Activated CD4-positive, alpha-beta T cell treated with anti-CD3 and anti-CD28 coated beads, Interleukin-2, amount 10 ng/mL, durations not matched to agents 7 days and 5 days (primary cell): Measurements from ENCODE around the gene XAGE3. TPM values are rescaled to one million over a fixed set of nuclear protein-coding genes. Genes with fewer than 3 reads are reported as not detected.
"Not testable (repeated sequence)": the region's sequence is repeated elsewhere in the genome, so short reads cannot be mapped to it uniquely, and the experiment has no call there.

Experiments used
- CTCF ChIA-PET: fragments of 350-600 bp; sonication (Branson Sonifier 250); formaldehyde crosslinking; loops from one replicate; lab custom pipeline; 2021; ENCODE audit warnings: antibody characterized with exemption; lab: Charles Lee
- POLR2A ChIA-PET: fragments of 350-600 bp; sonication (Branson Sonifier 250); formaldehyde crosslinking; loops from one replicate; lab custom pipeline; 2021; ENCODE audit warnings: antibody characterized with exemption; lab: Charles Lee
- DNase-seq: peaks from one replicate; pipeline ENCODE4 v3.0.0-alpha.2; 2020
- H3K27ac Mint-ChIP-seq: one replicate; pipeline ENCODE4 v1.8.0; 2021; ENCODE audit warnings: mild to moderate bottlenecking, moderate library complexity, mixed read lengths
- H3K27me3 Mint-ChIP-seq: one replicate; pipeline ENCODE4 v1.8.0; 2021; ENCODE audit warnings: mixed read lengths
- H3K36me3 Mint-ChIP-seq: one replicate; pipeline ENCODE4 v1.8.0; 2021; ENCODE audit warnings: low read depth, mixed read lengths
- H3K4me1 Mint-ChIP-seq: one replicate; pipeline ENCODE4 v1.8.0; 2021; ENCODE audit warnings: mixed read lengths
- H3K4me3 Mint-ChIP-seq: one replicate; pipeline ENCODE4 v1.8.0; 2021; ENCODE audit warnings: mild to moderate bottlenecking, moderate library complexity, mixed read lengths
- H3K9me3 Mint-ChIP-seq: one replicate; pipeline ENCODE4 v1.8.0; 2021; ENCODE audit warnings: mixed read lengths
- total RNA-seq, 2 experiments: library from RNA; stranded (reverse); gene quantifications; one replicate each; pipeline ENCODE4 v1.2.3, GENCODE V29; 2021

XAGE3 gene
- total RNA-seq, 2 experiments from 2014 or later: not detected

- CTCF ChIA-PET: interaction anchor here (0.7 to 1.4 kb wide), 2 partner anchors 10 to 60 kb away, joined by 3 read pairs; no protein-coding TSS in a partner anchor
- H3K36me3 Mint-ChIP-seq, H3K4me1 Mint-ChIP-seq, POLR2A ChIA-PET, H3K27ac Mint-ChIP-seq, DNase-seq, H3K27me3 Mint-ChIP-seq, H3K9me3 Mint-ChIP-seq, H3K4me3 Mint-ChIP-seq: not testable (repeated sequence)
Observed at GRCh38 chrX:52875436-52875835, 7.6 kb upstream of the XAGE3 start.

GRCh38 chrX:52874661-52875060, 6.8 kb upstream of the XAGE3 start:
- H3K27ac Mint-ChIP-seq: no peak overlapping the region
- peaks cover 6% of the 10 kb centered on the region for H3K27me3 Mint-ChIP-seq
- CTCF ChIA-PET: interaction anchor here (0.7 to 1.4 kb wide), 2 partner anchors 9 to 60 kb away, joined by 3 read pairs; no protein-coding TSS in a partner anchor
- no peaks in the 10 kb centered on the region for H3K4me1 Mint-ChIP-seq
- no peaks in the 10 kb centered on the region for H3K36me3 Mint-ChIP-seq
- POLR2A ChIA-PET: no interaction called here
- H3K4me3 Mint-ChIP-seq: no peak overlapping the region
- H3K9me3 Mint-ChIP-seq: no peaks in the 10 kb centered on the region
- DNase-seq: no peak

DNA sequence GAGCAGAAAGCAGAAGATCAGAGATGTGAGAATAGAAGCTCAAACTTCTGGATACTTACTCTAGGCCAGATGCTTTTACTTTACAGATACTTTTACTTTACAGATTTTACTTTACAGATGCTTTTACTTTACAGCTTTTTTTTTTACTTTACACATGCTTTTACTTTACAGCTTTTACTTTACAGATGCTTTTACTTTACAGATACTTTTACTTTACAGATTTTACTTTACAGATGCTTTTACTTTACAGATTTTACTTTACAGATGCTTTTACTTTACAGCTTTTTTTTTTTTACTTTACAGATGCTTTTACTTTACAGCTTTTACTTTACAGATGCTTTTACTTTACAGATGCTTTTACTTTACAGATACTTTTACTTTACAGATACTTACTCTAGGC, 5.9 kb upstream of the XAGE3 start:
- H3K27me3 Mint-ChIP-seq, H3K9me3 Mint-ChIP-seq, POLR2A ChIA-PET, H3K4me3 Mint-ChIP-seq, H3K4me1 Mint-ChIP-seq, DNase-seq, H3K27ac Mint-ChIP-seq, H3K36me3 Mint-ChIP-seq: not testable (repeated sequence)
- CTCF ChIA-PET: interaction anchor here (1.2 kb wide), 1 partner anchor 12 kb away, joined by 4 read pairs; no protein-coding TSS in a partner anchor

DNA sequence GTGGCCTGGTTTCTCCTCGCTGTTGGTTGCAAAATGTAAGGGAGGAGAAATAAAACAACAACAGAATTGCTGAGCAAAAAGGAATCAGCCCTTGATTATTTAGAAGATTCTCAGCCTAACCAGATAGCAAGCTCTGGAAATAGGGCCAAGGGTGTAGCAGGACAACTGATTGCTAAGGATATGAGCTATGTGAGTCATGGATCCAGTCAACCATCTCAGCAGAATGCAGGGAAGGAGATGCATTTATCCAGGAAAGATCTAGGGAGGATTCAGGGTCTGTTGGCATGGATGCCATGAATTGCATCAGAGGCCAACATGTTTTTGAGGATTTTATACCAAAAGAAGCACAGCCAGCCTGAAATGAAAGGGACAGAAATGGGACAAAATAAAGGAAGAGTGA, 2.2 kb upstream of the XAGE3 start:
- no peak overlapping the region for H3K4me3 Mint-ChIP-seq
- ChIA-PET POLR2A (no interaction called here), CTCF (no interaction called here)
- H3K9me3 Mint-ChIP-seq: no peaks in the 10 kb centered on the region
- H3K4me1 Mint-ChIP-seq: no peaks in the 10 kb centered on the region
- no peaks in the 10 kb centered on the region for H3K36me3 Mint-ChIP-seq
- DNase-seq: no peak
- no peak overlapping the region for H3K27ac Mint-ChIP-seq
- peaks cover 5% of the 10 kb centered on the region for H3K27me3 Mint-ChIP-seq

DNA sequence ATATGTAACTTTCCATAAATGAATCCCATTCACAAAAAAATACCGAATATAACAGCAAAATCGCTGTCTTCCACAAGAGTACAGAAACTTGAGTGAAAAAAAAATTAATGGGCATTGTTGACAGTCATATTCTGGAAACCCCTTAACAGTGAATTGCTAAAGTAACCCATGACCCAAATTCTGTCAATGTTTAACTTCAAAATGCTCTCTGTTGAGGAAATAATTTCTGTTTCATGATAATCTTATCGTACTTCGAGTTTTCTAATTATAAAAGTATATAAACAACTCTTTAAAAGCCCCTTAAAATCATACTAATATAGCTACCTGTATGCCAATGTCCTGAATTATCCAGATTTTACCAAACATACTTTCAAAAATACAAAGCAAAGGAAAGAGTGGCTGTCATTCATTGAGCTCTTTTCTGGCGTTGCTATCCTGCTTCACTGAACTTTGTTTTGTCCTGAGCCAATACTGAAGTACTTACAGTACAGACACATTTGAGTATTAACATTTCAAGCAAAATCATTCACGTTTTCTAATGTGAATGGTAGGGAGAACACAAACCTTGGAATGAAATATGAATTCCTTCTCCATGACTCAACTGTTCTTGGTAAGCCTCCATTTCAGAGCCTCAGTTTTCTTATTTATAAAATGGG, 2.4 kb downstream of the XAGE3 start:
- CTCF ChIA-PET: interaction anchor here (0.8 kb wide), 1 partner anchor 10 kb away, joined by 3 read pairs; no protein-coding TSS in a partner anchor
- DNase-seq: no peak
- peaks cover 6% of the 10 kb centered on the region for H3K27me3 Mint-ChIP-seq
- no peaks in the 10 kb centered on the region for H3K4me1 Mint-ChIP-seq
- H3K9me3 Mint-ChIP-seq: no peaks in the 10 kb centered on the region
- H3K36me3 Mint-ChIP-seq: no peaks in the 10 kb centered on the region
- POLR2A ChIA-PET: no interaction called here
- H3K27ac Mint-ChIP-seq: no peak overlapping the region
- no peak overlapping the region for H3K4me3 Mint-ChIP-seq

DNA sequence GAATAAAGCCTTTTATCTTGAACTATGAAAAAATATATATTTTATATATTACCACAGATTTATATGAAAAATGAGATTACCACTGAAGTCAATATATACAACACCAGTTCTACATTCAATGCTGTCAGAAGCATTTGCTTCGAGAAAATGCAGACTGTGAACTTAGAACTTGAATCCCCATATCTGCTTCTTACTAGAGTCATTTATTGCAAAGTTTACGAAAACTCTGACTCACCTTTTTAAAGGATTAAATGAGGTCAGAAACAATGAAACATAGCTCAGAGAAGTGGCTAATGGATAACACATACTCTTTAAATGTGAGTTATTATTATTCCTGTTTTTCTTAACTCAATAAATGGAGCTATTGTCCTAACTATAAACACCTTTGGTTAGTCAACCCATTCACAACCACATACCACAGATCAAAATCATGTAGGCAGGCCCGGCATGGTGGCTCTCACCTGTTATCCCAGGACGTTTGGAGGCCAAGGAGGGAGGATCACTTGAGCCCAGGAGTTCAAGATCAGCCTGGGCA, 10.8 kb downstream of the XAGE3 start:
- DNase-seq, H3K27ac Mint-ChIP-seq, H3K4me3 Mint-ChIP-seq, H3K4me1 Mint-ChIP-seq, POLR2A ChIA-PET, H3K9me3 Mint-ChIP-seq, H3K36me3 Mint-ChIP-seq, H3K27me3 Mint-ChIP-seq: not testable (repeated sequence)
- CTCF ChIA-PET: interaction anchor here (1.0 kb wide), 1 partner anchor 28 kb away, joined by 3 read pairs; no protein-coding TSS in a partner anchor

DNA sequence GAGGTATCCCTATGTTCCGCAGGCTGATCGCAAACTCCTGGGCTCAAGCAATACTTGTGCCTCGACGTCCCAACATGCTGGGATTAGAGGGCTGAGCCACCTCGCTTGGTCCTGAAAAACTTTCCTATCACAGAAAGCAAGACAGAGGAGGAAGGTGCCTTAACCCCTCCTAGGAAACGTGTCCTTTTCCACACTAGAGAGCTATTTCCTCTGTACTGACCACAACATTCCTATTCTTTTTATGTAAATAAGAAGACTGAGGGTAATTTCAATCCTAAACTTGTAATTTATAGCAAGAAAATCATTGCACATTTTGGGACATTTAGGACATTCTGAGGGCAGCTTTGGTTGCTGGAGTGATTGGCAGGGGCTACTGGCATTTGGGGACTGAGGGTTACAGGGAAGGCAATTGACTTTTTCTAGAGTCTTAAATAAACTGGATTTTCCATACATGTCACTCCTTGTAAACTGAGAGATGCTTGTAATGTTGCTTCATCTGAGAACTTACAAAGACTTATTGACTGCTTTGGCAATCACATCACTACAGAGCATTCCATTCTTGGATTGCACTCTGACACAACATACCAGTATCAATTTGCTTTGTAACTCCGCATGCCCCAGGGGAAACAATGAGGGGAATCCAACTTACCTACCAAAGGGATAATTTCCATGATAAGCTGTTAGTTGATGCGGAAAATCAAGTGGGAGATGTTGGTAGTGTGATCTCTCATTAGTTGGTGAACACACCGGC, 15.6 kb downstream of the XAGE3 start:
- Mint-ChIP-seq H3K4me1 (no peaks in the 10 kb centered on the region), H3K4me3 (no peak overlapping the region), H3K27ac (no peak overlapping the region), H3K27me3 (peaks cover 10% of the 10 kb centered on the region), H3K9me3 (no peaks in the 10 kb centered on the region), H3K36me3 (no peaks in the 10 kb centered on the region)
- CTCF ChIA-PET: no interaction called here
- POLR2A ChIA-PET: no interaction called here
- no peak for DNase-seq

DNA sequence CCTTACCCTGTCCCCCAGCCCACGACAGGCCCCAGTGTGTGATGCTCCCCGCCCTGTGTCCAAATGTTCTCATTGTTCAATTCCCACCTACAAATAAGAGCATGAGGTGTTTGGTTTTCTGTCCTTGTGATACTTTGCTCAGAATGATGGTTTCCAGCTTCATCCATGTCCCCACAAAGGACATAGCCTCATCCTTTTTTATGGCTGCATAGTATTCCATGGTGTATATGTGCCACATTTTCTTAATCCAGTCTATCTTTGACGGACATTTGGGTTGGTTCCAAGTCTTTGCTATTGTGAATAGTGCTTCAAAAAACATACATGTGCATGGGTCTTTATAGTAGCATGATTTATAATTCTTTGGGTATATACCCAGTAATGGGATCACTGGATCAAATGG, 24.3 kb downstream of the XAGE3 start:
- POLR2A ChIA-PET, DNase-seq, H3K9me3 Mint-ChIP-seq, H3K4me3 Mint-ChIP-seq, H3K4me1 Mint-ChIP-seq, CTCF ChIA-PET, H3K27ac Mint-ChIP-seq, H3K36me3 Mint-ChIP-seq: not testable (repeated sequence)
- H3K27me3 Mint-ChIP-seq: peaks cover 17% of the 10 kb centered on the region

- Mint-ChIP-seq H3K36me3 (no peaks in the 10 kb centered on the region), H3K9me3 (no peaks in the 10 kb centered on the region), H3K27ac (no peak overlapping the region), H3K4me1 (no peaks in the 10 kb centered on the region), H3K27me3 (peaks cover 2% of the 10 kb centered on the region), H3K4me3 (no peak overlapping the region)
- ChIA-PET POLR2A (no interaction called here), CTCF (no interaction called here)
- DNase-seq: no peak
Observed at GRCh38 chrX:52839137-52839536, 28.7 kb downstream of the XAGE3 start.

GRCh38 chrX:52830551-52830950, 37.3 kb downstream of the XAGE3 start:
- Mint-ChIP-seq H3K27ac (no peak overlapping the region), H3K36me3 (no peaks in the 10 kb centered on the region), H3K27me3 (no peaks in the 10 kb centered on the region), H3K4me3 (no peak overlapping the region), H3K4me1 (no peaks in the 10 kb centered on the region), H3K9me3 (no peaks in the 10 kb centered on the region)
- DNase-seq: no peak
- ChIA-PET CTCF (no interaction called here), POLR2A (no interaction called here)

- CTCF ChIA-PET: no interaction called here
- no peak overlapping the region for H3K27ac Mint-ChIP-seq
- no peak for DNase-seq
- H3K4me3 Mint-ChIP-seq: no peak overlapping the region
- peaks cover 2% of the 10 kb centered on the region for H3K27me3 Mint-ChIP-seq
- no peaks in the 10 kb centered on the region for H3K4me1 Mint-ChIP-seq
- no peaks in the 10 kb centered on the region for H3K9me3 Mint-ChIP-seq
- no peaks in the 10 kb centered on the region for H3K36me3 Mint-ChIP-seq
- POLR2A ChIA-PET: no interaction called here
Observed at GRCh38 chrX:52824608-52825007, 43.3 kb downstream of the XAGE3 start.

- Mint-ChIP-seq H3K4me3 (no peak overlapping the region), H3K27me3 (peaks cover 2% of the 10 kb centered on the region), H3K27ac (no peak overlapping the region), H3K36me3 (no peaks in the 10 kb centered on the region), H3K4me1 (no peaks in the 10 kb centered on the region), H3K9me3 (no peaks in the 10 kb centered on the region)
- ChIA-PET CTCF (no interaction called here), POLR2A (no interaction called here)
- no peak for DNase-seq
Observed at GRCh38 chrX:52821079-52821760, 46.7 kb downstream of the XAGE3 start.

GRCh38 chrX:52819788-52820187, 48.1 kb downstream of the XAGE3 start:
- POLR2A ChIA-PET: no interaction called here

More at GRCh38 chrX:52819788-52820187, 48.1 kb downstream of the XAGE3 start:
- CTCF ChIA-PET: no interaction called here
- no peaks in the 10 kb centered on the region for H3K4me1 Mint-ChIP-seq
- no peak for DNase-seq
- H3K27me3 Mint-ChIP-seq: peaks cover 2% of the 10 kb centered on the region
- H3K27ac Mint-ChIP-seq: no peak overlapping the region
- H3K36me3 Mint-ChIP-seq: no peaks in the 10 kb centered on the region
- no peaks in the 10 kb centered on the region for H3K9me3 Mint-ChIP-seq
- no peak overlapping the region for H3K4me3 Mint-ChIP-seq
